Prostate gland (tissue), 2 donors: ENCODE results near the gene SPATA31D3.

Source experiments
- CTCF ChIP-seq, 4 experiments: fragments of 200-600 bp in 2 of 4; fragments of 450-650 bp in 2 of 4; sonication (generic) in 2 of 4; IDR thresholded peaks; 1 replicate in 3 of 4; 2 replicates in 1 of 4; pipeline ENCODE4 v1.5.1; 2016 to 2019; ENCODE audit warnings: antibody characterized with exemption in 4 of 4, mild to moderate bottlenecking in 2 of 4, moderate library complexity in 2 of 4
- POLR2A ChIP-seq: fragments of 450-650 bp; IDR thresholded peaks from one replicate; pipeline ENCODE4 v1.6.1; 2016; ENCODE audit warnings: antibody characterized with exemption, mild to moderate bottlenecking
- POLR2AphosphoS5 ChIP-seq: sonication (generic); formaldehyde crosslinking; IDR thresholded peaks from one replicate; pipeline ENCODE4 v1.6.1; 2017; ENCODE audit warnings: antibody characterized with exemption

GRCh38 chr9:81971727-81972126 lies 28.4 kb downstream of the SPATA31D3 start:
- TF ChIP-seq CTCF (IDR thresholded peaks at IDR 0.05) (no peak), POLR2AphosphoS5 (no peak), POLR2A (no peak)
